Common myeloid progenitor, CD34-positive (primary cell): Measurements from ENCODE around the gene PRELP.
A peak's percentile ranks its signal among the peaks of the same experiment; 100 is the strongest.

Experiments
- CTCF ChIA-PET: fragments of 350-600 bp; sonication (Branson Sonifier 250); formaldehyde crosslinking; loops from one replicate; lab custom pipeline; 2021; ENCODE audit warnings: antibody characterized with exemption; lab: Charles Lee
- POLR2A ChIA-PET: fragments of 350-600 bp; sonication (Branson Sonifier 250); formaldehyde crosslinking; loops from one replicate; lab custom pipeline; 2021; ENCODE audit warnings: antibody characterized with exemption; lab: Charles Lee
- DNase-seq, 3 donors: peaks; one replicate each; pipeline versions ENCODE4 v3.0.0 to v3.0.0-alpha.2; 2013
- H3K27ac ChIP-seq, 2 experiments: 1 replicate in 1 of 2; 2 replicates in 1 of 2; pipeline ENCODE4 v1.7.0; 2013; ENCODE audit warnings: inconsistent platforms in 2 of 2, low read length in 2 of 2, mild to moderate bottlenecking in 2 of 2, low read depth in 1 of 2, moderate library complexity in 1 of 2; ENCODE audit not compliant: severe bottlenecking in 2 of 2, insufficient read depth in 1 of 2, poor library complexity in 1 of 2
- H3K27me3 ChIP-seq, 5 experiments: replicated peaks in 2 of 5; 1 replicate in 3 of 5; 2 replicates in 2 of 5; pipeline versions ENCODE4 v1.6.1 to v1.7.0; 2013; ENCODE audit warnings: low read length in 4 of 5, mild to moderate bottlenecking in 2 of 5, moderate library complexity in 2 of 5, inconsistent platforms in 1 of 5; ENCODE audit not compliant: insufficient read depth in 5 of 5, control insufficient read depth in 4 of 5
- H3K36me3 ChIP-seq, 4 experiments: 1 replicate in 2 of 4; 2 replicates in 2 of 4; pipeline versions ENCODE4 v1.6.1 to v1.7.0; 2013; ENCODE audit warnings: low read length in 3 of 4, control low read depth in 1 of 4, mild to moderate bottlenecking in 1 of 4; ENCODE audit not compliant: control insufficient read depth in 4 of 4, insufficient read depth in 4 of 4
- H3K4me1 ChIP-seq, 4 experiments: 1 replicate in 3 of 4; 2 replicates in 1 of 4; pipeline versions ENCODE4 v1.6.1 to v1.7.1; 2013; ENCODE audit warnings: low read length in 3 of 4, mild to moderate bottlenecking in 3 of 4, control low read depth in 1 of 4, inconsistent platforms in 1 of 4, moderate library complexity in 1 of 4; ENCODE audit not compliant: control insufficient read depth in 4 of 4, insufficient read depth in 4 of 4; ENCODE audit errors: control extremely low read depth in 1 of 4
- H3K4me3 ChIP-seq, 7 experiments: 1 replicate in 4 of 7; 2 replicates in 3 of 7; pipeline versions ENCODE4 v1.5.1 to v1.7.0; 2013; ENCODE audit warnings: mild to moderate bottlenecking in 7 of 7, low read length in 6 of 7, moderate library complexity in 6 of 7, inconsistent platforms in 2 of 7, low read depth in 2 of 7, control low read depth in 1 of 7; ENCODE audit not compliant: insufficient read depth in 4 of 7, control insufficient read depth in 1 of 7; ENCODE audit errors: extremely low read depth in 1 of 7
- H3K9me3 ChIP-seq, 5 experiments: 1 replicate in 4 of 5; 2 replicates in 1 of 5; pipeline versions ENCODE4 v1.6.1 to v1.7.1; 2013; ENCODE audit warnings: low read length in 4 of 5, mild to moderate bottlenecking in 2 of 5, inconsistent platforms in 1 of 5, low read depth in 1 of 5, moderate library complexity in 1 of 5; ENCODE audit not compliant: control insufficient read depth in 4 of 5, insufficient read depth in 2 of 5; ENCODE audit errors: control extremely low read depth in 1 of 5
- WGBS: methylation state at CpG from one replicate; pipeline ENCODE4 v1.1.5; 2013; ENCODE audit not compliant: insufficient coverage; 5-methylcytosine and 5-hydroxymethylcytosine counted together

PRELP gene

DNA sequence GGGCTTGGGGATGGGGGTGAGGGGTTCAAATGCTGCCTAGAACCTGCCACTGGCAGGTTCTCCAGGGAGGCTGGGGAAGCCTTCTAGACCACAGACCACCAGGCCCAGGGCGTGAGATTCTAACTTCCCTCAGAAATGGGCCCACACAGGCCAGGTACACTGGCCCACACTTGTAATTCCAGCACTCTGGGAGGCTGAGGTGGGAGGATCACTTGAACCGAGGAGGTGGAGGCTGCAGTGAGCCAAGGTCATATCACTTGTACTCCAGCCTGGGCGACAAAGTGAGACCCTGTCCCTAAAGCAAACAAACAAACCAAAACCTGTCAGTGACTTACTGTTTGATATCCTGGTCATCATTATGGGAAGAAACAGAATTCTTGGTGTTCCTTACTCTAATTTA, 50.1 kb downstream of the PRELP start:
- no peak for DNase-seq
- Histone ChIP-seq H3K27me3 (no peaks in the 10 kb centered on the region), H3K4me1 (peaks cover 0 to 3% (median 0%) of the 10 kb centered on the region in 4 experiments), H3K36me3 (no peaks in the 10 kb centered on the region), H3K27ac (no peak overlapping the region), H3K4me3 (no peak overlapping the region), H3K9me3 (no peaks in the 10 kb centered on the region)
- POLR2A ChIA-PET = no interaction called here
- WGBS = 95% methylated on average over 2 of the region's 3 CpGs
- CTCF ChIA-PET = interaction anchor here (1.2 kb wide), 1 partner anchor 10 kb away, joined by 3 read pairs; no protein-coding TSS in a partner anchor

DNA sequence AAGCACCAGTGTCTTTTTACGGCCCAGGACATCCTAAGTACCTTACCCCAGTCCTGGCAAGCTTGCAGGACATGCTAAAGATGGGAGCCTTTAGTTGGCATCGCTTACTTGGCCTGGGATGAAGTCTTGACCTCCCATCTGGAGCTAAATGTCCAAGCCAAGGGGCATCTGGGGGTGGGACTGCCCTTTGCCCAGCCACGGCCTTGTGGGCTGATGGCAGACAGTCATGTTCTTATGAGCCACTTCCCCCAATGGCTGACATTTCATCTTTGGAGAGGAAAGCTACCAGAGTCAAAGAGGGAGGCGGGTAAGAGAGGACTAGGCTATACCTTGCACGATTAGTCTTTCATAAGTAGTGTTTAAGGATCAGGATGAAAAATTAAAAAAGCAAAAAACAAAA, 50.5 kb downstream of the PRELP start:
- ChIA-PET POLR2A (no interaction called here), CTCF (interaction anchor here (1.2 kb wide), 1 partner anchor 10 kb away, joined by 3 read pairs; no protein-coding TSS in a partner anchor)
- Histone ChIP-seq H3K27me3 (no peaks in the 10 kb centered on the region), H3K4me3 (no peak overlapping the region), H3K27ac (no peak overlapping the region), H3K9me3 (no peaks in the 10 kb centered on the region), H3K36me3 (no peaks in the 10 kb centered on the region), H3K4me1 (peaks cover 0 to 3% (median 0%) of the 10 kb centered on the region in 4 experiments)
- no peak for DNase-seq
- WGBS = 95% methylated on average over 3 of the region's 5 CpGs

DNA sequence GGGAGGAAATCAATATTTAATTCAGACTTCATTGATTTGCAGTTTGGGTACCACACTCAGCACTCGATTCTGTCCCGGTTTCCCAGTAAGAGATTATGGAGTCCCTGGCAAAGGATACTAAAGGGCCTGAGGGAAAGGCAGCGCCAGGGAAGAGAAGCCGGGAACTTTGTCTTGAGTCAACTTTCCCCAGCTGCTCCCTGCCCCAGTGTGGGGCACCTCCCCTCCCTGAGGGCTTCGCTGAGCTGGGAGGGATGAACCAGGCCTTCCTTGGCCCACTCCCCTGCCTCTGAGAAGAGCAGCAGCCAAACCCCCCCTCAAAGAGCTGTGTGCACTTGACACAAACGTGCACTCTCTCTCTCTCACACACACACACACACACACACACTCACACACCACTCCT, 51.0 kb downstream of the PRELP start:
- CTCF ChIA-PET = interaction anchor here (1.8 kb wide), 1 partner anchor 23 kb away, joined by 5 read pairs; no protein-coding TSS in a partner anchor

DNA sequence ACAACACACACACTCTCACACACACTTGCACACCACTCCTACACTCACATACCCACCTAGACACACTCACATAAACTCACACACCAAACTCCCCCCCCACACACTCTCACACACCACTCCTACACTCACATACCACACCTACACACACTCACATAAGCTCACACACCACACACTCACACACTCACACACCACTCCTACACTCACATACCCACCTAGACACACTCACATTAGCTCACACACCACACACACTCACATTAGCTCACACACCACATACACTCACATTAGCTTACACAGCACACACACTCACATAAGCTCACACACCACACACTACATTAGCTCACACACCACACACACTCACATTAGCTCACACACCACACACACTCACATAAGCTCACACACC, 51.4 kb downstream of the PRELP start:
- Histone ChIP-seq H3K27ac (no peak overlapping the region), H3K4me1 (peaks cover 0 to 3% (median 0%) of the 10 kb centered on the region in 4 experiments), H3K27me3 (no peaks in the 10 kb centered on the region), H3K36me3 (no peaks in the 10 kb centered on the region), H3K9me3 (no peaks in the 10 kb centered on the region), H3K4me3 (no peak overlapping the region)
- ChIA-PET CTCF (interaction anchor here (1.0 to 1.8 kb wide), 2 partner anchors 11 to 23 kb away, joined by 3 to 5 read pairs; no protein-coding TSS in a partner anchor), POLR2A (no interaction called here)
- no peak for DNase-seq

More for the DNA sequence above, 51.0 kb downstream of the PRELP start:
- POLR2A ChIA-PET = no interaction called here
- H3K27ac ChIP-seq = no peak overlapping the region
- H3K4me3 ChIP-seq = no peak overlapping the region
- H3K36me3 ChIP-seq = no peaks in the 10 kb centered on the region
- H3K4me1 ChIP-seq = peaks cover 0 to 3% (median 0%) of the 10 kb centered on the region in 4 experiments
- no peaks in the 10 kb centered on the region for H3K27me3 ChIP-seq
- no peak for DNase-seq
- 98% methylated on average over 4 of the region's 6 CpGs for WGBS
- H3K9me3 ChIP-seq = no peaks in the 10 kb centered on the region

DNA sequence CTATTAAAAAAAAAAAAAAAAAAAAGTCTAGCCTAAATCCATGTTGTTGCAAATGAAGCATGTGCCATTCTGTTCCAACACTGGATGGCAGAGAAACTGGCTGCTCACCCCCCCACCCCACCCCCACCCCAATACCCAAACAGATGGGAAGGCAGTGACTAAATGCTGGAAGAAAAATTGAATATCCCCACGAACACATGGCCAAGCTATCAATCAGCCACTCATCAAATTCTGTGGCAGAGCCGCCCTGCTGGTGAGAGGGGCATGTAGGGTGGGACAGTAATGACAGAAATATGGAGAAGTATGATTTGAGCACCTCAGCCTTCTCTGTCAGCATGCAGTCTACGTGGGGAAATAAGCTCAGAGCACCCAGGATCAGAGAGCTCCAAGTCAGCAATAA, 52.5 kb downstream of the PRELP start:
- Histone ChIP-seq H3K9me3 (no peaks in the 10 kb centered on the region), H3K27ac (no peak overlapping the region), H3K4me3 (no peak overlapping the region), H3K4me1 (peaks cover 0 to 3% (median 0%) of the 10 kb centered on the region in 4 experiments), H3K36me3 (no peaks in the 10 kb centered on the region), H3K27me3 (no peaks in the 10 kb centered on the region)
- DNase-seq = peak in 1 of 3 donors; percentile 16
- ChIA-PET POLR2A (interaction anchor here (0.7 kb wide), 2 partner anchors 40 to 63 kb away, joined by 3 to 9 read pairs; no protein-coding TSS in a partner anchor), CTCF (interaction anchor here (0.6 to 1.8 kb wide), 8 partner anchors 9 to 1407 kb away, joined by 3 to 5 read pairs (median 4); no protein-coding TSS in a partner anchor)
- no CpG with 5 or more reads among the region's 3 CpGs for WGBS

DNA sequence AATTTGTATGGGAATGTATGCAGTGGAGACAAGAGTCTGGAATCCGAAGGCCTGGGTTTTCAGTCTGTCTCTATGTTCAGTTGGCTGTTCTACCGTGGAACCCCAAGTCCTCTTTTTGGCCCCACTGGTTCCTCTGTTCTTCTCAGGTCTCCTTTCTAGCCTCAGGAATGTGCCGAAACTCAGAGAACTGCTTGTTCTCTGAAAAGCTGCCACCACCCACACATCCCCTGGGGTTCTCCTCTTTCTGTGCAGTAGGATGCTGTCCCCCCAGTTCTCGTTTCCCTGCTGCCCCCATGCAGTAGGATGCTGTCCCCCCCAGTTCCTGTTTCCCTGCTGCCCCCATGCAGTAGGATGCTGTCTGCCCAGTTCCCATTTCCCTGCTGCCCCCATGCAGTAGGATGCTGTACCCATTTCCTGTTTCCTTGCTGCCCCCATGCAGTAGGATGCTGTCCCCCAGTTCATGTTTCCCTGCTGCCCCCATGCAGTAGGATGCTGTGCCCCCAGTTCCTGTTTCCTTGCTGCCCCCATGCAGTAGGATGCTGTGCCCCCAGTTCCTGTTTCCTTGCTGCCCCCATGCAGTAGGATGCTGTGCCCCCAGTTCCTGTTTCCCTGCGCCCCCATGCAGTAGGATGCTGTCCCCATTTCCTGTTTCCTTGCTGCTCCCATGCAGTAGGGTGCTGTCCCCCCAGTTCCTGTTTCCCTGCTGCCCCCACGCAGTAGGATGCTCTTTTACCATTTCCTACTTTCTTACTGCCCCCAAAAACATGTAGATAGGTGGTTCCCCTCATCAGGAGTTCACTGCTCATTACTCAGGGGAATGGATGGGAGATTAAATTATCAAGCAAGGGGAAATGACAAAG, 53.6 kb downstream of the PRELP start:
- Histone ChIP-seq H3K9me3 (no peaks in the 10 kb centered on the region), H3K36me3 (no peaks in the 10 kb centered on the region), H3K27ac (no peak overlapping the region), H3K4me3 (no peak overlapping the region), H3K27me3 (no peaks in the 10 kb centered on the region), H3K4me1 (peaks cover 0 to 3% (median 0%) of the 10 kb centered on the region in 4 experiments)
- peak in 2 of 3 donors; percentile 28 to 36 for DNase-seq
- ChIA-PET POLR2A (no interaction called here), CTCF (interaction anchor here (1.2 kb wide), 1 partner anchor 10 kb away, joined by 4 read pairs; no protein-coding TSS in a partner anchor)
- 87% methylated on average over 4 of the region's 6 CpGs for WGBS

DNA sequence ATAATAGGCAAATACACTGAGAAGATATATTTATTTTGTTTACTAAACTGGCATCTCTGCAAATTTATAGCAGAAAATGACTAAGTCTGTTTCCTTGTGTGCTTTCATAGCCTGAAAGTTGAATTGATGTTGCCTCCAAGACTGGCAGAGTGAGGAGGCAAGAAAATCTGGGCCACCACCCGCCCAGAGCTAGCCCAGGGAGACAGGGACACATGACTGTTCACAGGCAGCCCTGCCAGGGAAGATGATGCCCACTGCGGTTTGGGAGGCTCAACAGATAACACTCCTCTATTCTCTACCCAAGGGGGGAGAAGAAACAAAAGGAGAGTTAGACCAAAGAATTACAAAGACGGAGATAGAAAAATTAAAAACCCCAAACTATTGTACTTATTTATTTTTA, 55.5 kb downstream of the PRELP start:
- Histone ChIP-seq H3K27ac (no peak overlapping the region), H3K27me3 (no peaks in the 10 kb centered on the region), H3K4me3 (no peak overlapping the region), H3K9me3 (no peaks in the 10 kb centered on the region), H3K36me3 (no peaks in the 10 kb centered on the region), H3K4me1 (peaks cover 0 to 3% (median 0%) of the 10 kb centered on the region in 4 experiments)
- POLR2A ChIA-PET = no interaction called here
- CTCF ChIA-PET = interaction anchor here (0.7 to 0.8 kb wide), 2 partner anchors 26 to 90 kb away, joined by 3 to 4 read pairs; no protein-coding TSS in a partner anchor
- 100% methylated on average over 1 of the region's 3 CpGs for WGBS
- no peak for DNase-seq
